C4-2B (cell line): ENCODE data around the gene CDC73.

Experiments used
- CTCF ChIP-seq: fragments of 450-650 bp; conservative IDR thresholded peaks from 2 replicates; pipeline ENCODE4 v1.5.1; 2017; ENCODE audit warnings: mild to moderate bottlenecking
- ZFX ChIP-seq: fragments of 450-650 bp; IDR thresholded peaks from 2 replicates; pipeline ENCODE4 v1.6.1; 2017

GRCh38 chr1:193210996-193211395 lies 89.2 kb downstream of the CDC73 start:
- TF ChIP-seq CTCF (no peak), ZFX (no peak)
